DOHH2 (cell line): ENCODE results near the gene TMEM106C.

Source experiments
- H3F3A ChIP-seq: fragments of 200-600 bp; sonication (generic), shearing (Covaris generic); 2 replicates; pipeline ENCODE4 v1.6.0; 2016; ENCODE audit warnings: antibody characterized with exemption, mild to moderate bottlenecking; ENCODE audit not compliant: control insufficient read depth, insufficient read depth
- H3K27ac ChIP-seq: fragments of 200-600 bp; sonication (generic); 2 replicates; pipeline ENCODE4 v1.5.1; 2014; ENCODE audit warnings: low read depth, mild to moderate bottlenecking, low read length, moderate library complexity
- H3K27me3 ChIP-seq: fragments of 200-600 bp; sonication (generic); 2 replicates; pipeline ENCODE4 v1.6.1; 2014; ENCODE audit warnings: mild to moderate bottlenecking, low read length, mixed read lengths; ENCODE audit not compliant: control insufficient read depth
- H3K36me3 ChIP-seq: fragments of 200-600 bp; sonication (generic); 2 replicates; pipeline ENCODE4 v1.6.1; 2014; ENCODE audit warnings: mild to moderate bottlenecking, low read length, moderate library complexity, mixed read lengths; ENCODE audit not compliant: control insufficient read depth
- H3K4me1 ChIP-seq: fragments of 200-600 bp; sonication (generic); 2 replicates; pipeline ENCODE4 v1.6.1; 2014; ENCODE audit warnings: mild to moderate bottlenecking, low read length, mixed read lengths; ENCODE audit not compliant: control insufficient read depth
- H3K4me2 ChIP-seq: fragments of 200-600 bp; sonication (generic); 2 replicates; pipeline ENCODE4 v1.6.0; 2014; ENCODE audit warnings: mild to moderate bottlenecking, low read length, moderate library complexity
- H3K4me3 ChIP-seq: fragments of 200-600 bp; sonication (generic); 2 replicates; pipeline ENCODE4 v1.5.1; 2014; ENCODE audit warnings: mild to moderate bottlenecking, low read length, mixed read lengths
- H3K79me2 ChIP-seq: fragments of 200-600 bp; sonication (generic); 2 replicates; pipeline ENCODE4 v1.6.1; 2014; ENCODE audit warnings: mild to moderate bottlenecking, low read length, mixed read lengths; ENCODE audit not compliant: control insufficient read depth
- H3K9me2 ChIP-seq: fragments of 200-600 bp; sonication (generic); replicated peaks from 2 replicates; pipeline ENCODE4 v1.6.1; 2014; ENCODE audit warnings: mild to moderate bottlenecking, low read length, mixed read lengths; ENCODE audit not compliant: control insufficient read depth
- H3K9me3 ChIP-seq: fragments of 200-600 bp; sonication (generic); 2 replicates; pipeline ENCODE4 v1.6.1; 2014; ENCODE audit warnings: antibody characterized with exemption, low read length, mixed read lengths; ENCODE audit not compliant: control insufficient read depth, insufficient read depth
- H4K20me1 ChIP-seq: fragments of 200-600 bp; sonication (generic); 2 replicates; pipeline ENCODE4 v1.6.0; 2014; ENCODE audit warnings: low read depth, mild to moderate bottlenecking, antibody characterized with exemption, low read length, moderate library complexity; ENCODE audit not compliant: control insufficient read depth, insufficient read depth
- EZH2phosphoT487 ChIP-seq: fragments of 200-600 bp; sonication (generic); IDR thresholded peaks from 2 replicates; pipeline ENCODE4 v1.6.1; 2017; ENCODE audit warnings: borderline replicate concordance, mild to moderate bottlenecking, antibody characterized with exemption, low read length, moderate library complexity, mixed read lengths
- TF ChIP-seq, protein P1 (sequence below): fragments of 200-600 bp; sonication (generic); IDR thresholded peaks from one replicate; pipeline ENCODE4 v1.5.1; 2014; ENCODE audit warnings: antibody characterized with exemption, mild to moderate bottlenecking, low read depth, low read length; ENCODE audit not compliant: poor library complexity, severe bottlenecking

Gene TMEM106C

DNA sequence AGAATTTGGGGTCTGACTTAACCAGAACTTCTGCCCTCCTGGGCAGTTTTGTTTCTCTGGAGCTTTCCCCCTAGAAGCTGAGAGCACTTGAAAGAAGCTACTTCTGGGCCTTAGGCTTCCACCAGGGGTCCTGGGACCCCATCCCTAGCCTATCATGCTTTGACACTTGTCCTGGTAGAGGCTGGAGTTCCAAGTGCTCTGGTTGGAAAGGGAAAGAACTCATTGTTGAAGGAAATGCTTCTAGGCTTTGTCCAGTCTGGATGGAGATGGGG is 42.3 kb downstream of the TMEM106C start:
- H3K4me2 ChIP-seq, result no peak overlapping the region
- no peaks in the 10 kb centered on the region for H3F3A ChIP-seq
- no peak overlapping the region for H3K27ac ChIP-seq
- no peaks in the 10 kb centered on the region for H3K36me3 ChIP-seq
- H3K79me2 ChIP-seq, result no peaks in the 10 kb centered on the region
- no peaks in the 10 kb centered on the region for H3K4me1 ChIP-seq
- peaks cover 59% of the 10 kb centered on the region for H3K27me3 ChIP-seq
- TF ChIP-seq, protein P1, sequence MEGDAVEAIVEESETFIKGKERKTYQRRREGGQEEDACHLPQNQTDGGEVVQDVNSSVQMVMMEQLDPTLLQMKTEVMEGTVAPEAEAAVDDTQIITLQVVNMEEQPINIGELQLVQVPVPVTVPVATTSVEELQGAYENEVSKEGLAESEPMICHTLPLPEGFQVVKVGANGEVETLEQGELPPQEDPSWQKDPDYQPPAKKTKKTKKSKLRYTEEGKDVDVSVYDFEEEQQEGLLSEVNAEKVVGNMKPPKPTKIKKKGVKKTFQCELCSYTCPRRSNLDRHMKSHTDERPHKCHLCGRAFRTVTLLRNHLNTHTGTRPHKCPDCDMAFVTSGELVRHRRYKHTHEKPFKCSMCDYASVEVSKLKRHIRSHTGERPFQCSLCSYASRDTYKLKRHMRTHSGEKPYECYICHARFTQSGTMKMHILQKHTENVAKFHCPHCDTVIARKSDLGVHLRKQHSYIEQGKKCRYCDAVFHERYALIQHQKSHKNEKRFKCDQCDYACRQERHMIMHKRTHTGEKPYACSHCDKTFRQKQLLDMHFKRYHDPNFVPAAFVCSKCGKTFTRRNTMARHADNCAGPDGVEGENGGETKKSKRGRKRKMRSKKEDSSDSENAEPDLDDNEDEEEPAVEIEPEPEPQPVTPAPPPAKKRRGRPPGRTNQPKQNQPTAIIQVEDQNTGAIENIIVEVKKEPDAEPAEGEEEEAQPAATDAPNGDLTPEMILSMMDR, result no peak
- no peak for TF ChIP-seq EZH2phosphoT487
- H3K9me3 ChIP-seq, result no peaks in the 10 kb centered on the region
- H3K4me3 ChIP-seq, result no peak overlapping the region
- no peaks in the 10 kb centered on the region for H4K20me1 ChIP-seq
- H3K9me2 ChIP-seq, result no peaks in the 10 kb centered on the region

DNA sequence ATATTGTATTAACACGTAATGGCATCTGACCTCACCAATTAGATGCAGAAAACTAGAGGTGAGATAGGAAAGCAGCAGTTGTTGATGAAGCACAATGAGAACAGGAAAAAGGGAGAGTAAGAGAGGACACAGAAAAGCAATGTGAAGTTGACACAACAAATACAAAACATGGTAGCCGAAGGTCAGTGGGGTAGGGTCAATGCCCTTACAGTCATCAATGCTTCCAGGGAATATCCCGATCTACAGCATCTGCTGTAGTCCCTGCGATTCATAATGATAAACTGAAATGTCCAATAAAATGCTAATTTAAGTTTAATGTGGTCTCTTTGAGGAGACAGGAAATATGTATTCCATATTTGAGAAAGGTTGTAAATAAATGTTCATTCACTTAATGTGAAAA is 43.8 kb downstream of the TMEM106C start:
- Histone ChIP-seq H3K9me3 (no peaks in the 10 kb centered on the region), H3K27ac (no peak overlapping the region), H3K9me2 (no peaks in the 10 kb centered on the region), H3K27me3 (peaks cover 44% of the 10 kb centered on the region), H3K79me2 (no peaks in the 10 kb centered on the region), H3K36me3 (no peaks in the 10 kb centered on the region), H3K4me2 (no peak overlapping the region), H3K4me1 (no peaks in the 10 kb centered on the region), H3K4me3 (no peak overlapping the region), H3F3A (no peaks in the 10 kb centered on the region), H4K20me1 (no peaks in the 10 kb centered on the region)
- TF ChIP-seq, protein P1, result no peak
- no peak for TF ChIP-seq EZH2phosphoT487

DNA sequence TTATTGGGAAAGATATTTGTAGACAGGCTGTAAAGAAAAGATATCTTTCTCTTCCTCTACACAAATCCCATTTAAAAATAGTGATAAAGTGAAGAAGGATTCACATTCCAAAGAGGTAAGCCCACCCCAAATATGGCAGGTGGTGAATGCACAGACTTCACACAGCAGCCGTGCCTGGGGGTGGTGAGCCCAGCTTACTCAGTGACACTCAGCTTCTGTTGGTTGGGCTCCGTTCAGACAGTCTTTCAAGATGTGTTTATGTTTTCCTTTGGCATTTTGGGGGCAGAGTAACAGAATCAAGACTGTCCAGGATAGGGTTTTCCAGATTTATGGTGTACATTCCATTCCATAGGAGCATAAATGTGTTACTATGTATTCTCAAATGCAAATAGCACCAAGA is 45.0 kb downstream of the TMEM106C start:
- H3F3A ChIP-seq, result no peaks in the 10 kb centered on the region
- H3K36me3 ChIP-seq, result no peaks in the 10 kb centered on the region
- H4K20me1 ChIP-seq, result no peaks in the 10 kb centered on the region
- H3K4me3 ChIP-seq, result no peak overlapping the region
- no peaks in the 10 kb centered on the region for H3K79me2 ChIP-seq
- H3K27me3 ChIP-seq, result peaks cover 34% of the 10 kb centered on the region
- no peaks in the 10 kb centered on the region for H3K4me1 ChIP-seq
- no peak for TF ChIP-seq EZH2phosphoT487
- TF ChIP-seq, protein P1, result no peak
- H3K9me3 ChIP-seq, result no peaks in the 10 kb centered on the region
- no peak overlapping the region for H3K4me2 ChIP-seq
- no peaks in the 10 kb centered on the region for H3K9me2 ChIP-seq
- no peak overlapping the region for H3K27ac ChIP-seq

DNA sequence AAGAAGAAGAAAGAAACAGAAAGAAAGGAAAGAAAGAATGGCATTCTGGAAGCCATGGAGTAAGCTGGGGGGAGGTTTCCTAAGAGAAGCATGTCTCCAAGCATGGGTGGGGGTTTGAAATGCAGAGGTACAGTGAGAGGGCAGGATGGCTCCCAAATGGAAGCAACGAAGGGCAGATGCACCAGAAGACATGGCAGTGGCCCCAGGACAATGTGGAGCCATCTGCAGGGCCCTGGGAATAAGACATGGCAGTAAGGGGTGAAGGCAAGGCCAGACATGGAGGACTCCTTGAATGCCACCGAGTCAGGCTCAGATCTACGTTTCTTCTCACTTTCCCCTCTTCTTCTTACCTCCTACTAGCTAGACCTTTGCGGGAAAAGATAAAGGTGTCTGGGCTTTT is 45.6 kb downstream of the TMEM106C start:
- Histone ChIP-seq H3K4me2 (no peak overlapping the region), H3K9me2 (no peaks in the 10 kb centered on the region), H3K27ac (no peak overlapping the region), H3K36me3 (no peaks in the 10 kb centered on the region), H4K20me1 (no peaks in the 10 kb centered on the region), H3K4me1 (no peaks in the 10 kb centered on the region), H3K4me3 (no peak overlapping the region), H3K79me2 (no peaks in the 10 kb centered on the region), H3F3A (no peaks in the 10 kb centered on the region), H3K27me3 (peaks cover 29% of the 10 kb centered on the region), H3K9me3 (no peaks in the 10 kb centered on the region)
- TF ChIP-seq EZH2phosphoT487, result no peak
- TF ChIP-seq, protein P1, result no peak
